HG03442 (cell line): ENCODE data around the gene GHITM.

ENCODE experiments used
- ATAC-seq: cut with Tn5 transposase; IDR thresholded peaks from one replicate; pipeline ENCODE4 v1.9.1; 2021; ENCODE audit warnings: mild to moderate bottlenecking, moderate library complexity; ENCODE audit not compliant: unreplicated experiment

The GHITM gene

DNA sequence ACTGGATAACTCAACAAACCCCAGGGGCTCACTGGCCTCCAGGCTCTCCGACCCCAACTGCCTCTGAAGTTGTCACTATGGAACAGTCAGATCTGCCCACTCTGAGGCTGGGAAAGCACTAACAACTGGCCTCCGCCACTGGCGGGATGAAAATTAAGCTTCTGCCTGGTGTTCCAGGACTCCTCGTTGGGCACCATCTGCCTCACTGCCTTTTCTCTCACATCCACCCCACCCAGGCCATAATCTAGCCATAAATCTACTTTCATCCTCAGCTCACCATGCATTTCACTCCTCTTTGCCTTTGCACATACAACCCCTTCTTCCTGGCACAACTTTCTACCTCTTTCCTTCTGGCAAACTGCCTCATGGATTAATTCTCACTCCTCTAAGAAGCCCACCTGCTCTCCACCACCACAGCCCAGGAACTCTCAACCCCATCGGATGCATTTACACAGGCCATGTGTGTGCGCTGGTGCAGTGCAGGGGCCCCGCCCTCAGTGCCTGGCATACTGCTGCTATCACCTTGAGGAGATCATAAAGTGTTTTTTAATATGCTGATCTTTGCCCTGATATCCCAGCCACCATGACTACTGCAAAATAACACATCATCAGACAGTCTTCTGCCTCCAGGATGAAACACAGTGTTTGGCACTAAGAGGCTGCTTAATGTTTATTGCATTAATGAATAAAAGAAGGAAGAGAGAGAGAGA lies 59.1 kb downstream of the GHITM start:
- ATAC-seq = no peak

DNA sequence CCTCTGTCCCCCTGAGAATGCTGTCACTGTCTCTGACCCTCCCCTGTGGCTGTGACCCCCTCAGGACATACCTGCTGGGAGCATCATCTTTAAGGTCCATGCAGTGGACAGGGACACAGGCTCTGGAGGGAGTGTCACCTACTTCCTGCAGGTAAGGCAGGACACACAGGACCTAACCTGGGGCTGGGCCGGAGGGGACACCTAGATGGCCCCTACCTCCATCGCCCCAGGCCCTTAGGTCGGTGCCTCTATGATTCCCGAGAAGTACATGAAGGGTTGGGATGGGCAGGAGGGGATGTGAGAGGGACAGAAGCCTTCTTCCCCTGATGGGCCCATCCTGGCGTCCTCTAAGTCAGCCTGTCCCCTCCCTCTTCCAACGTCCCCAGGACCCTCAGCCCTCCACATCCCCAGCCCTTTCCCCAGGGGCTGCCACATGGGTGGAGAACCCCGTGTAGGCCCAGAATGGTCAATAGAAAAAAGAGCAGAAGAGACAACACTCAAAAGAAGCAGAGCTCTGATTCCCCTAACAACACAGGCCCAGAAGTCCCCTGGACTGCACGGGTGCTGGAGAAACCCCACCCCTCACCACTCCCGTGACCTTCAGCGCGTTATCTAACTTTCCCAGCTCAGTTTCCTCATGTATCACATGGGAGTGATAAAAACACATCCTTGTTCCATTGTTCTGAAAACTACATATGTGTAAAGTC lies 61.4 kb downstream of the GHITM start:
- no peak for ATAC-seq

- ATAC-seq = no peak
These were observed 61.9 kb downstream of the GHITM start for GRCh38 chr10:84201244-84201606.

DNA sequence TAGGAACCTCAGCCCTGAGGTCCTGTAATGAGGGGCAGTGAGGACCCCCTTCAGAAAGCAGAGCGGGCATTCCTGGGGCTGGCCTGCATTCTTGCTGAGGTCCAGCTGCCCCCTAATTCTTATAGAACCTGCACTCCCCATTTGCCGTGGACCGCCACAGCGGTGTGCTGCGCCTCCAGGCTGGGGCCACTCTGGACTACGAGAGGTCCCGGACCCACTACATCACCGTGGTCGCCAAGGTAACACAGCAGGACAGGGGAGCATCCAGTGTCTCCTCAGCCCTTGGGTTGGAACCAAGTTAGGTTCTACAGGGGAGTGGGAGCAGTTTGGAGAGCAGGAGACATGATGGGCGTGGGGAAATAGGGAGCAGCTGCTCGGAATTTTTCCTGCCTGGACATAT lies 62.4 kb downstream of the GHITM start:
- no peak for ATAC-seq

DNA sequence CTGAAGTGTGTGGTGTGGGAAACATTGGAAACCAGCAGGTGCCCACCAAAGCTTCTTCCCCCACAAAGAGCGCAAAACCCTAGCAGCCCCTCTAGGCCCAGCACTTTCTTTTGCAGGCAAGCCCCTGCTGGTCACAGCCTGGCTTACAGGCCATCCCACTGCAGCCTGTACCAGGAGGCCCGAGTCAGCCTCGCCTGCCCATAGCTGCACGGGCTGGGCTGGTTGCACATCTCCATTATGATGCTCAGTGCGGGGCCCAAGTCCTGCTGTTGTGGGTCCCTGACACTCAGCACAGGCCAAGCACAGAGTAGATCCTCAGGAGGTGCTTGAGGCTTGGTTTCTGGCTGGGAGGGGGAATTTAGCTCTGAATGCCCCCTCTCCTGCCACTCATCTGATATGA lies 63.0 kb downstream of the GHITM start:
- ATAC-seq = no peak
